Measurements from ENCODE around the gene COL21A1.

The COL21A1 gene

GRCh38 chr6:56109149-56109548 is 138.2 kb downstream of the COL21A1 start:
- DNase-seq (ENCODE audit: low read depth in 2 of 2), result no peak

GRCh38 chr6:56106231-56106630 is 141.1 kb downstream of the COL21A1 start:
- DNase-seq (ENCODE audit: low read depth in 2 of 2), result no peak

DNA sequence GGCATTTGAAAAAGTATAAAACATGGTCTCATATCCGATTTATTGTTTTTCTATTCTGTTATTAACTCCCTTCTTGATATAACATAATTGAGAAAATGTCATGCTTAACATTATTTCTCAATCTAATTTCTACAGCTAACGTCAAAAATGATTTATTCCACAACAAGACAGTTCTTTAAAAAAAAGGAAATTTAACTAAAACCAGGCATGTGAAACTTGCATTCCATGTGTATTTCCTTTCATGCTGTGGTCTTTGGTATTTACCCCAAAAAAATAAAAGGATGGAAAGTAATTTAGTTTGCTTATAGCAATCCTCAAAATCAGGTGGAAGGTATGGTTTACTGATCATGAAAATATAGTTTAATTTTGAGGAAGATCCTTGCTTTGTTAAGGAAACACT is 142.8 kb downstream of the COL21A1 start:
- no peak for DNase-seq (ENCODE audit: low read depth in 2 of 2)

DNA sequence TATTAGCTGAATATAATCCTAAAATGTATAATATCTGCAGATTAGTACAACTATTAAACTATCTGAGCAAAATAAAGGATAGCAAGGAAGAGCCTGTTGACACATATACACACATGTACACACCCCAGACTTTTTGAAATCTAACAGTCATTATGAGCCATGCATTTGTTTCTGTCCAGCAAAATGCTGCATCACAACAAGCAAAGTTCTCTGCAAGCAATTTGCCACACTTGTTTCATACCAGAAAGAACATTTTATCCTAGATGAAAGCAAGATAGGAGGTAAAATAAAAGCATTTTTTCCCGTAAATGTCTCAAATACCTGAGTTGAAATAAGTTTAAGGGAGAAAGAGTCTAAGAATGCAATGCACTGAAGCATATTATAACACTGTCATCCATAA is 145.2 kb downstream of the COL21A1 start:
- no peak for DNase-seq (ENCODE audit: low read depth in 2 of 2)

DNA sequence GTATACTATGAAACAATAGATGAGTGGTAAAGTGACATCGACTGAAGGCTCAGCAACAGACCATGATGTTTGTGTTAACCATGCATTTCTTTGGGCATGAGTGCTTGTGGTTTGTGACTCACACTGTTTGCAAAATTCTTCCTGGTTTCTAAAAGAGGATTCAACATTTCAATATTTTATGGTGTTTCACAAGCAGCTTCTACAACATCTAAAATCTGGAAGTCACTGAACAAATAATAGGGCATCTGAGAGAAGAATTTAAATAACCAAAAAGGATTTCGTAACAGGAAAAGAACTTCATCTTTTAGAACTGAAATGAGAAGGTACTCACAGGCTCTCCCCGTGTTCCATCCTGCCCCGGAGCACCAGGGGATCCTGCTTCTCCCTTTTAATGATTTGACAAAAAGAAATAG is 146.2 kb downstream of the COL21A1 start:
- DNase-seq (ENCODE audit: low read depth in 2 of 2), result no peak

GRCh38 chr6:56096946-56097621 is 150.3 kb downstream of the COL21A1 start:
- DNase-seq (ENCODE audit: low read depth in 2 of 2), result no peak

DNA sequence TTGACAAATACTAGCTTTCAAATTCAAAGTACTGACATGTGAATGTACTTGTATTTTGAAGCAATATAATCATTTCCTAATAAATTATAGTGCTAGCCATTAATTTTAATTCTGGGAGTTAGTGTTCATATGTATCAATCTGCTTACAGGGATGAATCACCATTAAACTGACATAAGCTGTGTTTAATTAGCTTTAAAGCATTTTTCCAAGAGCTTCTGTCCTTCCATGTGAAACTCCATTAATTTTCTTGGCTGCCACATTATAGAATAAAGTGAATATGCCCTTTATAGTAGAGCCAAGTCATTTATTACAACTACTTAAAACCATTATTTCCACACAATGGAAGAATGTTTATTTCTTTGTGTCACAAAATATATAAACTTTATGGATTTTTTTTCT is 150.8 kb downstream of the COL21A1 start:
- DNase-seq (ENCODE audit: low read depth in 2 of 2), result no peak

DNA sequence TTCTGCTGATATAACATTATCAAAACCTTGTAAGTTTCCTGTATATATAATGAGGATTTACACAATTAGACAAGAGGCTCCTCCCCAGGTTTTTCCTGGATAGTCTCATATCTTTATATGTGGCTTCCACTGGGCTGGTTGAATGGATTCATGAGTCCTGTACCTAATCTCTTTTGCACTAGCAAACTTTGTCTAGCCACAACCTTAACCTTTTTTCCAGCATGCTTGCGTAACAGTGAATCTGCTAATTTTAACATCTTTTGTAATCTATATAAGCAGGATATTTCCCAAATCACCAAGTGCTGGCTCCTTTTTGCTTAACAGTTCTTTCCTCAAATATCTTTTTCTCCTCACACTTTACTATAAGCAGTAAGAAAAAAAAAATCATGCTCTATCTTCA is 153.6 kb downstream of the COL21A1 start:
- DNase-seq (ENCODE audit: low read depth in 2 of 2), result no peak

DNA sequence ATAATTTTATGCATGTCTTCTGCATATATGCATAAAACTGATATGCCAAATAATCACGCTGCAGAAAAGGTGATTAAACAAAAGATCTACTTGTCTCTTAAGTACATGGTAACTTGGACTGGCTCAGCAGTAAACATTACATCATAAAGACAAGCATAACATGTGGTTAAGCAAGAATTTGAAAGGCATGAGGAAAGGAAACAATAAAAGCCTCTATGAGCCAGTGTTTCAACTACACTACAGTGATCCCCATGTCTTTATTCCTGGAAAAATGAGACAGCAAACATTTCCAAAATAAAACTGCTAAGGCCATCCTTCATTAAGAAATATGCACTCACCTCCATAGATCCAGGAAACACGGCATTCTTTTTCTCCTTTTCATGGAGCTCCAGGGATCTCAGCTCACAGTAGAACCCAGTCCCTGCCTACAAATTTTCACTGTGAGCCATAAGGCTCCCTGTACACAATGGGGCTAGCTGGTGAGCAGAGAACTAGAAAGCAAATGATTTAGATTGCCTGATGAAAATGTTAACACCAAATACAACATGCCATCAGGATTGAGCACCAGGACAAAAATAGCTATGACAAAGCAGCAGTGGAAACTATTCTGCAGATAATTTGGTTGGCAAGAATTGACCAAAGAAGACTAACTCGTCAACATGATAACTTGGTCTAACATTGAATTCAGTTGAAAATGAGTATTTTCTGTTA is 156.1 kb downstream of the COL21A1 start:
- DNase-seq (ENCODE audit: low read depth in 2 of 2), result no peak

- no peak for DNase-seq (ENCODE audit: low read depth in 2 of 2)
Observed at GRCh38 chr6:56088641-56089040, 158.7 kb downstream of the COL21A1 start.

DNA sequence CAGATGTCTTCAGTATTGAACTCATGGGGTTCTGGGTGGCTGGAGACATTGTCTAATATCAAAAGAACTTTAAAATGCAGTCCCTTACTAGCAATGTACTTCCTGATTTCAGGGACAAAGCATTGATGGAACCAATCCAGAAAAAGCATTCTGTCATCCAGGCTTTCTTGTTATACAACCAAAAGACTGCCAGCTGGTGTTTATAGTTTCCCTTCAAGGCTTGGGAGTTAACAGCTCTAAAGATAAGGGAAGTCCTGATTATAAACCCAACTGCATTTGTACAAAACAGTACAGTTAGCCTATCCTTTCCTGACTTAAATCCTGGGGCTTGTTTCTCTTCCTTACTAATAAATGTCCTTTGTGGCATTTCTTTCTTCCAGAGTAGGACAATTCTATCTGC is 160.0 kb downstream of the COL21A1 start:
- no peak for DNase-seq (ENCODE audit: low read depth in 2 of 2)

GRCh38 chr6:56079751-56080540 is 167.4 kb downstream of the COL21A1 start:
- no peak for DNase-seq (ENCODE audit: low read depth in 2 of 2)

DNA sequence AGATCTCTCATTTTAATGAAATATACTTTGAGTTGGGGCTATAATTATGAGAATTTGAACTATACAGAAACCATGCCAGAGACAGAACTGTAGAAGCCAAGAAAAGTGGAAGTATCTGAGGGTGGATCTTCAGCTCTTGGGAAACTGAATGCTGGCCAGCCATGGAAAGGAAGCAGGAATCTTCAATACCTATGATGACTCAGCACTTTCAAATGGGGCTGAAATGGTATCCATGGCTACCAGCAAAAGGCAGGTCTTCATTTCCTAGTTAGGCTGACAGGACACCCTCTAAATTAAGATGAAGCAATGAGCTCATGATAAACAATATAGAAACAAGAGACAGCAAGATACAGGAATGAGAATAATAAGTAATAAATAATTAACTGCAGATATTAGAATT is 171.3 kb downstream of the COL21A1 start:
- no peak for DNase-seq (ENCODE audit: low read depth in 2 of 2)

- no peak for DNase-seq (ENCODE audit: low read depth in 2 of 2)
Observed at GRCh38 chr6:56073761-56074160, 173.6 kb downstream of the COL21A1 start.

DNA sequence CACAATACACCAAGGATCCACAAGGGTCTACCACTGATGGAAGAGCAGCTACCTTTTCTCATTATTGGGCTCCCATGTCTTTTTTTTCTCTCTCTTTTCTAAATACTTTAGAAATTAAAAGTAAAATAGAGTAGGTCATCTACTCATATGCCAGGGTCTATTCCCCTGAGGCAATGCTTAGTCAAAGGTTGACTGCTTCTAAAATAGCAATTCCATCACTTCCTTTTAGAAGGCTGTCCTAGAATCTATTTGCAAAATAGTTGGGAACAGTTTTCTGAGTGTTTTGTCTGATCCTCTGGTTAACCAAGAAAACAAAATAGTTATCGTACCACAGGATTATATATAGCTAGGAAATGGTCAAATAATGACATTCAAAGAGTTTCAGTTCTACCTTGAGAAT is 174.1 kb downstream of the COL21A1 start:
- DNase-seq (ENCODE audit: low read depth in 2 of 2), result no peak

DNA sequence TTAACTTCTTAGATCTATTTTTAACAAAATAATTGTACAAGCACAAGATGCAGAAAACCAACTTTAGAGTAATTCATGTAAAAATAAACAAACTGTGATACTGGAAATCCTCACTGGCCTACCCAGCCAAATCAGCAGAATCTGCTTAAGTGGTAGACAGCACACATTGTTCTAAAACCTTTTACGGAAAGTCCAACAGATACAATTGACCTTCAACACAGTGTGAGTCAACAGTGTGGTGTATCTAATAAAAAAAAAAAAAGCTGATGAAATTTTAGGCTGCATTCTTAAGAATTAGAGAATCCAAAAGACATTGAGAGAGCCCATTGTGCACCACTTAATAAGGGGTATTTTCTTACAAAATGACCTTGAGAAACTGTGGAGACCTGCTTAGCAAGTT is 174.5 kb downstream of the COL21A1 start:
- DNase-seq (ENCODE audit: low read depth in 2 of 2), result no peak

- DNase-seq (ENCODE audit: low read depth in 2 of 2), result no peak
Observed at GRCh38 chr6:56065408-56065807, 182.0 kb downstream of the COL21A1 start.

- DNase-seq (ENCODE audit: low read depth in 2 of 2), result no peak
Observed at GRCh38 chr6:56062836-56063235, 184.5 kb downstream of the COL21A1 start.

GRCh38 chr6:56058636-56059035 is 188.7 kb downstream of the COL21A1 start:
- DNase-seq (ENCODE audit: low read depth in 2 of 2), result no peak

GRCh38 chr6:56055081-56055704 is 192.2 kb downstream of the COL21A1 start:
- no peak for DNase-seq (ENCODE audit: low read depth in 2 of 2)

GRCh38 chr6:56051202-56051598 is 196.2 kb downstream of the COL21A1 start:
- DNase-seq (ENCODE audit: low read depth in 2 of 2), result no peak

GRCh38 chr6:56050530-56051201 is 196.7 kb downstream of the COL21A1 start:
- no peak for DNase-seq (ENCODE audit: low read depth in 2 of 2)
